Adrenal gland (tissue), 12 donors: Measurements from ENCODE around the gene NMNAT1. TPM values are rescaled to one million over a fixed set of nuclear protein-coding genes. Genes with fewer than 3 reads are reported as not detected.
"Not testable (repeated sequence)": the region's sequence is repeated elsewhere in the genome, so short reads cannot be mapped to it uniquely, and the experiment has no call there.

Experiments
- DNase-seq, 7 donors: peaks; one replicate each; pipeline ENCODE4 v3.0.0-alpha.2; 2019 to 2020
- H3K27ac ChIP-seq, 5 donors: fragments of 200-600 bp; sonication (generic) in 4 of 5; 1 replicate in 3 of 5; 2 replicates in 2 of 5; pipeline versions ENCODE4 v1.5.1 to v1.8.0; 2016 to 2020; ENCODE audit warnings: mild to moderate bottlenecking in 1 of 5
- H3K27me3 ChIP-seq: fragments of 200-600 bp; 2 replicates; pipeline ENCODE4 v1.8.0; 2021
- H3K36me3 ChIP-seq, 2 donors: fragments of 200-600 bp; replicated peaks in 1 of 2; 1 replicate in 1 of 2; 2 replicates in 1 of 2; pipeline versions ENCODE4 v1.5.1 to v1.8.0; 2018 to 2022
- H3K4me1 ChIP-seq, 2 donors: fragments of 200-600 bp; replicated peaks in 1 of 2; 1 replicate in 1 of 2; 2 replicates in 1 of 2; pipeline versions ENCODE4 v1.5.1 to v1.8.0; 2018 to 2021
- H3K4me3 ChIP-seq, 4 donors: fragments of 200-600 bp; sonication (generic) in 3 of 4; one replicate each; pipeline ENCODE4 v1.5.1; 2016 to 2018
- H3K9me3 ChIP-seq, 3 donors: fragments of 200-600 bp; sonication (generic) in 1 of 3; replicated peaks in 1 of 3; 1 replicate in 2 of 3; 2 replicates in 1 of 3; pipeline versions ENCODE4 v1.5.1 to v1.8.0; 2016 to 2021
- CTCF ChIP-seq, 6 experiments: fragments of 450-650 bp in 4 of 6; fragments of 200-600 bp in 2 of 6; sonication (generic) in 1 of 6; IDR thresholded peaks; 1 replicate in 5 of 6; 2 replicates in 1 of 6; pipeline versions ENCODE4 v1.5.1 to v1.8.0; 2016 to 2021; ENCODE audit warnings: antibody characterized with exemption in 6 of 6, mild to moderate bottlenecking in 2 of 6, moderate library complexity in 1 of 6
- POLR2A ChIP-seq, 2 donors: fragments of 450-650 bp; IDR thresholded peaks; one replicate each; pipeline ENCODE4 v1.6.1; 2017; ENCODE audit warnings: antibody characterized with exemption in 2 of 2, mild to moderate bottlenecking in 2 of 2, moderate library complexity in 1 of 2
- WGBS, 4 donors: extraction: QIAGEN DNeasy Blood & Tissue Kit in 2 of 4; methylation state at CpG; one replicate each; pipeline versions ENCODE4 v1.1.5 to v1.1.7; 2013 to 2017; 5-methylcytosine and 5-hydroxymethylcytosine counted together
- intact Hi-C, 2 donors: fragments of 100-400 bp; cut with DNase I; formaldehyde crosslinking; loops; one replicate each; pipeline versions ENCODE4 v1.14.1 to v1.15.0; 2022 to 2023
- polyA plus RNA-seq, 3 donors: library from polyadenylated mRNA; stranded (reverse); fragments of 200-250 nt in 2 of 3; fragments of 350-450 nt in 1 of 3; fragmentation: Illumina TruSeq in 1 of 3; extraction: RNeasy Lipid Tissue Mini Kit (QIAGEN cat#74804) in 1 of 3; gene quantifications; one replicate each; pipeline ENCODE4 v1.2.3, GENCODE V29; 2013 to 2014
- total RNA-seq, 9 donors: library from RNA; depleted of rRNA in 4 of 9; stranded (reverse); fragments of >200 nt in 4 of 9; fragments of 120-200 nt in 1 of 9; fragmentation: NEBNext Ultra II Directional in 1 of 9; extraction: Animal tissue kit (Norgen Biotek cat#: 25700) in 1 of 9; gene quantifications; one replicate each; pipeline versions ENCODE4 v1.1.0 to v1.2.4, GENCODE V29; 2013 to 2023
- donor health status: healthy with polysubstance abuse.
- donor health status: Bipolar disorder and iron deficiency.
- donor health status: DM: yes; HTN: yes; CAD: no.
- donor health status: DM: no; HTN: no; CAD: no.
- donor health status: DM: no; HTN: no; CAD: no.
- donor health status: DM: yes; HTN: yes; CAD: no.

Gene NMNAT1
- total and polyA plus RNA-seq, 12 donors: 5.6 to 27.1 (median 11.7) TPM

GRCh38 chr1:10007169-10007568, 63.9 kb downstream of the NMNAT1 start:
- 59 to 64% (median 60%) methylated on average over 4 of the region's 4 CpGs for WGBS, 4 donors
- intact Hi-C loops: no loop called here

GRCh38 chr1:10014016-10014415, 70.7 kb downstream of the NMNAT1 start:
- intact Hi-C loops: loop anchor here in 1 of 2 donors (10.0 kb wide), 1 partner anchor 139 kb away; no protein-coding TSS in a partner anchor
- Histone ChIP-seq H3K27me3 (no peaks in the 10 kb centered on the region), H3K4me1 (peaks cover 3% of the 10 kb centered on the region in 2 donors), H3K36me3 (no peaks in the 10 kb centered on the region), H3K4me3 (no peak overlapping the region), H3K9me3 (no peaks in the 10 kb centered on the region), H3K27ac (no peak overlapping the region)
- DNase-seq: no peak
- no peak for TF ChIP-seq CTCF (IDR thresholded peaks at IDR 0.05)
- WGBS, 4 donors: 87 to 94% (median 89%) methylated on average over 5 of the region's 5 CpGs

More at GRCh38 chr1:10007169-10007568, 63.9 kb downstream of the NMNAT1 start:
- H3K27ac ChIP-seq: no peak overlapping the region
- TF ChIP-seq POLR2A (IDR thresholded peaks at IDR 0.05): no peak
- TF ChIP-seq CTCF (IDR thresholded peaks at IDR 0.05): no peak
- no peak overlapping the region for H3K4me3 ChIP-seq
- DNase-seq: peak in 4 of 7 donors; percentile 31 to 59 (median 44)
- H3K36me3 ChIP-seq: no peaks in the 10 kb centered on the region
- no peaks in the 10 kb centered on the region for H3K4me1 ChIP-seq
- no peaks in the 10 kb centered on the region for H3K9me3 ChIP-seq
- H3K27me3 ChIP-seq: no peaks in the 10 kb centered on the region

GRCh38 chr1:10019561-10019960, 76.3 kb downstream of the NMNAT1 start:
- TF ChIP-seq POLR2A (IDR thresholded peaks at IDR 0.05): no peak
- TF ChIP-seq CTCF (IDR thresholded peaks at IDR 0.05): no peak
- DNase-seq: no peak
- Histone ChIP-seq H3K36me3 (no peaks in the 10 kb centered on the region), H3K9me3 (no peaks in the 10 kb centered on the region), H3K27me3 (no peaks in the 10 kb centered on the region), H3K27ac (no peak overlapping the region), H3K4me1 (peaks cover 3% of the 10 kb centered on the region in 2 donors), H3K4me3 (no peak overlapping the region)
- intact Hi-C loops: loop anchor here in 1 of 2 donors (10.0 kb wide), 1 partner anchor 145 kb away; no protein-coding TSS in a partner anchor

GRCh38 chr1:10020086-10020485, 76.8 kb downstream of the NMNAT1 start:
- WGBS, 4 donors: 60 to 67% (median 65%) methylated on average over 3 of the region's 3 CpGs
- no peak for DNase-seq
- Histone ChIP-seq H3K27me3 (no peaks in the 10 kb centered on the region), H3K9me3 (no peaks in the 10 kb centered on the region), H3K4me3 (no peak overlapping the region), H3K36me3 (no peaks in the 10 kb centered on the region), H3K4me1 (peaks cover 3% of the 10 kb centered on the region in 2 donors), H3K27ac (no peak overlapping the region)
- no peak for TF ChIP-seq POLR2A (IDR thresholded peaks at IDR 0.05)
- TF ChIP-seq CTCF (IDR thresholded peaks at IDR 0.05): no peak
- intact Hi-C loops: loop anchor here in 1 of 2 donors (5.0 kb wide), 1 partner anchor 68 kb away; no protein-coding TSS in a partner anchor

- intact Hi-C loops: loop anchor here in 1 of 2 donors (5.0 kb wide), 1 partner anchor 68 kb away; no protein-coding TSS in a partner anchor
- H3K4me3 ChIP-seq: not testable (repeated sequence)
- WGBS, 4 donors: 72 to 89% (median 80%) methylated on average over 2 of the region's 2 CpGs
Observed at GRCh38 chr1:10020678-10021077, 77.4 kb downstream of the NMNAT1 start.

GRCh38 chr1:10021992-10022391, 78.7 kb downstream of the NMNAT1 start:
- not testable (repeated sequence) for DNase-seq, H3K4me3 ChIP-seq, H3K9me3 ChIP-seq, H3K4me1 ChIP-seq, H3K27me3 ChIP-seq, H3K36me3 ChIP-seq, H3K27ac ChIP-seq
- WGBS, 4 donors: 76 to 85% (median 82%) methylated on average over 4 of the region's 4 CpGs
- intact Hi-C loops: loop anchor here in 1 of 2 donors (5.0 kb wide), 1 partner anchor 70 kb away; no protein-coding TSS in a partner anchor

More at GRCh38 chr1:10020678-10021077, 77.4 kb downstream of the NMNAT1 start:
- DNase-seq, H3K9me3 ChIP-seq, H3K27ac ChIP-seq, H3K36me3 ChIP-seq, H3K4me1 ChIP-seq, H3K27me3 ChIP-seq: not testable (repeated sequence)
